Neural cell (in vitro differentiated cells): ENCODE measurements around the gene RBM4. TPM values are rescaled to one million over a fixed set of nuclear protein-coding genes. Genes with fewer than 3 reads are reported as not detected.

Source experiments
- H2AFZ ChIP-seq: fragments of 200-600, 300-800 bp; sonication (generic), shearing (Covaris generic); 2 replicates; pipeline ENCODE4 v1.6.0; 2014; ENCODE audit warnings: low read depth, mild to moderate bottlenecking, antibody characterized with exemption, low read length, moderate library complexity
- H3F3A ChIP-seq: fragments of 200-600 bp; shearing (Covaris generic); 2 replicates; pipeline ENCODE4 v1.6.1; 2016; ENCODE audit warnings: mild to moderate bottlenecking, moderate library complexity, mixed read lengths, antibody characterized with exemption, low read length; ENCODE audit not compliant: insufficient read depth, poor library complexity, severe bottlenecking
- H3K27ac ChIP-seq: fragments of 200-600, 300-800 bp; sonication (generic), shearing (Covaris generic); 2 replicates; pipeline ENCODE4 v1.5.1; 2014; ENCODE audit warnings: mild to moderate bottlenecking, low read length, moderate library complexity
- H3K27me3 ChIP-seq: fragments of 300-800, 200-600 bp; sonication (generic), shearing (Covaris generic); 2 replicates; pipeline ENCODE4 v1.6.0; 2014; ENCODE audit warnings: mild to moderate bottlenecking, low read depth, low read length, moderate library complexity; ENCODE audit not compliant: insufficient read depth
- H3K36me3 ChIP-seq: fragments of 300-800, 200-600 bp; sonication (generic), shearing (Covaris generic); 2 replicates; pipeline ENCODE4 v1.5.1; 2014; ENCODE audit warnings: mild to moderate bottlenecking, antibody characterized with exemption, low read length, moderate library complexity; ENCODE audit not compliant: insufficient read depth
- H3K4me2 ChIP-seq: fragments of 300-800, 200-600 bp; sonication (generic), shearing (Covaris generic); 2 replicates; pipeline ENCODE4 v1.6.0; 2014; ENCODE audit warnings: mild to moderate bottlenecking, low read length
- H3K4me3 ChIP-seq: fragments of 300-800, 200-600 bp; sonication (generic), shearing (Covaris generic); 2 replicates; pipeline ENCODE4 v1.5.1; 2014; ENCODE audit warnings: mild to moderate bottlenecking, low read length, moderate library complexity
- H3K79me2 ChIP-seq: fragments of 200-600 bp; shearing (Covaris generic); replicated peaks from 2 replicates; pipeline ENCODE4 v1.6.0; 2014; ENCODE audit warnings: mild to moderate bottlenecking, low read length, moderate library complexity; ENCODE audit not compliant: insufficient read depth
- H3K9ac ChIP-seq: fragments of 300-800, 200-600 bp; sonication (generic), shearing (Covaris generic); 2 replicates; pipeline ENCODE4 v1.6.1; 2016; ENCODE audit warnings: mild to moderate bottlenecking, low read length, mixed read lengths
- H3K9me2 ChIP-seq: fragments of 200-600 bp; shearing (Covaris generic); 2 replicates; pipeline ENCODE4 v1.6.1; 2016; ENCODE audit warnings: mild to moderate bottlenecking, low read length, mixed read lengths; ENCODE audit not compliant: insufficient read depth
- H3K9me3 ChIP-seq: fragments of 200-600, 300-800 bp; sonication (generic), shearing (Covaris generic); 2 replicates; pipeline ENCODE4 v1.6.1; 2016; ENCODE audit warnings: mild to moderate bottlenecking, mixed run types, low read length, moderate library complexity, mixed read lengths
- H4K20me1 ChIP-seq: fragments of 200-600 bp; shearing (Covaris generic); 2 replicates; pipeline ENCODE4 v1.6.1; 2016; ENCODE audit warnings: mild to moderate bottlenecking, mixed run types; ENCODE audit not compliant: insufficient read depth
- CTCF ChIP-seq: fragments of 450-650 bp; IDR thresholded peaks from 2 replicates; pipeline ENCODE4 v1.5.1; 2014; ENCODE audit warnings: antibody characterized with exemption, mild to moderate bottlenecking, moderate library complexity; ENCODE audit not compliant: poor library complexity, severe bottlenecking
- EP300 ChIP-seq: fragments of 450-650 bp; conservative IDR thresholded peaks from 2 replicates; pipeline ENCODE4 v1.6.1; 2014; ENCODE audit warnings: antibody characterized with exemption, mild to moderate bottlenecking, moderate library complexity; ENCODE audit not compliant: poor library complexity, severe bottlenecking
- EZH2 ChIP-seq: fragments of 200-600, 300-800 bp; shearing (Covaris generic), sonication (generic); IDR thresholded peaks from 2 replicates; pipeline ENCODE4 v1.6.1; 2014; ENCODE audit warnings: antibody characterized with exemption, low read length, borderline replicate concordance, mild to moderate bottlenecking; ENCODE audit not compliant: insufficient read depth, poor library complexity, severe bottlenecking
- MXI1 ChIP-seq: fragments of 450-650 bp; conservative IDR thresholded peaks from 2 replicates; pipeline ENCODE4 v1.6.1; 2014; ENCODE audit warnings: antibody characterized with exemption, mild to moderate bottlenecking; ENCODE audit not compliant: poor library complexity, severe bottlenecking
- POLR2AphosphoS5 ChIP-seq: IDR thresholded peaks from 2 replicates; pipeline ENCODE4 v1.6.1; 2012
- RAD21 ChIP-seq: fragments of 450-650 bp; conservative IDR thresholded peaks from 2 replicates; pipeline ENCODE4 v1.6.1; 2014; ENCODE audit warnings: antibody characterized with exemption, mild to moderate bottlenecking, moderate library complexity
- SMC3 ChIP-seq: fragments of 450-650 bp; conservative IDR thresholded peaks from 2 replicates; pipeline ENCODE4 v1.6.1; 2014; ENCODE audit warnings: antibody characterized with exemption, mild to moderate bottlenecking, moderate library complexity; ENCODE audit not compliant: poor library complexity
- TAF1 ChIP-seq: IDR thresholded peaks from 2 replicates; pipeline ENCODE4 v1.6.1; 2012; ENCODE audit warnings: low read depth
- polyA plus RNA-seq: library from polyadenylated mRNA; depleted of rRNA; stranded (reverse); fragments of >200 nt; gene quantifications from 2 replicates; pipeline ENCODE4 v1.2.3, GENCODE V29; 2014
- TF ChIP-seq, protein P1 (sequence below): IDR thresholded peaks from 2 replicates; pipeline ENCODE4 v1.6.1; 2012; ENCODE audit warnings: borderline replicate concordance

RBM4 gene
- polyA plus RNA-seq, 1 donor from 2014 or later, result 456 TPM

- no peaks in the 10 kb centered on the region for H3K27me3 ChIP-seq
- no peak overlapping the region for H3K4me3 ChIP-seq
- TF ChIP-seq EZH2 (no peak), RAD21 (no peak), MXI1 (no peak), SMC3 (no peak), CTCF (no peak), EP300 (no peak), TAF1 (no peak), POLR2AphosphoS5 (no peak)
- TF ChIP-seq, protein P1, sequence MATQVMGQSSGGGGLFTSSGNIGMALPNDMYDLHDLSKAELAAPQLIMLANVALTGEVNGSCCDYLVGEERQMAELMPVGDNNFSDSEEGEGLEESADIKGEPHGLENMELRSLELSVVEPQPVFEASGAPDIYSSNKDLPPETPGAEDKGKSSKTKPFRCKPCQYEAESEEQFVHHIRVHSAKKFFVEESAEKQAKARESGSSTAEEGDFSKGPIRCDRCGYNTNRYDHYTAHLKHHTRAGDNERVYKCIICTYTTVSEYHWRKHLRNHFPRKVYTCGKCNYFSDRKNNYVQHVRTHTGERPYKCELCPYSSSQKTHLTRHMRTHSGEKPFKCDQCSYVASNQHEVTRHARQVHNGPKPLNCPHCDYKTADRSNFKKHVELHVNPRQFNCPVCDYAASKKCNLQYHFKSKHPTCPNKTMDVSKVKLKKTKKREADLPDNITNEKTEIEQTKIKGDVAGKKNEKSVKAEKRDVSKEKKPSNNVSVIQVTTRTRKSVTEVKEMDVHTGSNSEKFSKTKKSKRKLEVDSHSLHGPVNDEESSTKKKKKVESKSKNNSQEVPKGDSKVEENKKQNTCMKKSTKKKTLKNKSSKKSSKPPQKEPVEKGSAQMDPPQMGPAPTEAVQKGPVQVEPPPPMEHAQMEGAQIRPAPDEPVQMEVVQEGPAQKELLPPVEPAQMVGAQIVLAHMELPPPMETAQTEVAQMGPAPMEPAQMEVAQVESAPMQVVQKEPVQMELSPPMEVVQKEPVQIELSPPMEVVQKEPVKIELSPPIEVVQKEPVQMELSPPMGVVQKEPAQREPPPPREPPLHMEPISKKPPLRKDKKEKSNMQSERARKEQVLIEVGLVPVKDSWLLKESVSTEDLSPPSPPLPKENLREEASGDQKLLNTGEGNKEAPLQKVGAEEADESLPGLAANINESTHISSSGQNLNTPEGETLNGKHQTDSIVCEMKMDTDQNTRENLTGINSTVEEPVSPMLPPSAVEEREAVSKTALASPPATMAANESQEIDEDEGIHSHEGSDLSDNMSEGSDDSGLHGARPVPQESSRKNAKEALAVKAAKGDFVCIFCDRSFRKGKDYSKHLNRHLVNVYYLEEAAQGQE, result no peak
- H3K79me2 ChIP-seq, result no peaks in the 10 kb centered on the region
- no peaks in the 10 kb centered on the region for H3K9me2 ChIP-seq
- H3K36me3 ChIP-seq, result no peaks in the 10 kb centered on the region
- H3F3A ChIP-seq, result no peaks in the 10 kb centered on the region
- no peak overlapping the region for H3K27ac ChIP-seq
- H3K9ac ChIP-seq, result no peak overlapping the region
- no peak overlapping the region for H2AFZ ChIP-seq
- H4K20me1 ChIP-seq, result no peaks in the 10 kb centered on the region
- peaks cover 18% of the 10 kb centered on the region for H3K9me3 ChIP-seq
- H3K4me2 ChIP-seq, result no peak overlapping the region
Measured at GRCh38 chr11:66589996-66590675, 48.4 kb upstream of the RBM4 start.

GRCh38 chr11:66591175-66591574 is 47.3 kb upstream of the RBM4 start:
- H3K4me3 ChIP-seq, result no peak overlapping the region
- TF ChIP-seq POLR2AphosphoS5 (no peak), EP300 (no peak), EZH2 (no peak), TAF1 (no peak), RAD21 (no peak), CTCF (no peak), SMC3 (no peak)
- H3K9me2 ChIP-seq, result no peaks in the 10 kb centered on the region
- no peaks in the 10 kb centered on the region for H3K27me3 ChIP-seq
- no peak overlapping the region for H3K4me2 ChIP-seq
- no peaks in the 10 kb centered on the region for H3F3A ChIP-seq
- no peaks in the 10 kb centered on the region for H3K36me3 ChIP-seq
- H3K9ac ChIP-seq, result no peak overlapping the region
- no peaks in the 10 kb centered on the region for H4K20me1 ChIP-seq
- H2AFZ ChIP-seq, result no peak overlapping the region
- H3K79me2 ChIP-seq, result no peaks in the 10 kb centered on the region
- peaks cover 18% of the 10 kb centered on the region for H3K9me3 ChIP-seq
- no peak overlapping the region for H3K27ac ChIP-seq
